Mucosa of rectum (tissue), 2 donors: ENCODE results near the gene WDR44.

ENCODE experiments used
- H3K27ac ChIP-seq, 2 donors: one replicate each; pipeline ENCODE4 v1.7.0; 2013; ENCODE audit warnings: inconsistent platforms in 2 of 2, low read depth in 2 of 2, low read length in 2 of 2
- H3K27me3 ChIP-seq, 2 donors: one replicate each; pipeline ENCODE4 v1.7.0; 2013; ENCODE audit warnings: low read length in 2 of 2; ENCODE audit not compliant: control insufficient read depth in 2 of 2, insufficient read depth in 2 of 2
- H3K36me3 ChIP-seq, 2 donors: one replicate each; pipeline ENCODE4 v1.7.0; 2013; ENCODE audit warnings: low read length in 2 of 2; ENCODE audit not compliant: control insufficient read depth in 2 of 2, insufficient read depth in 2 of 2
- H3K4me1 ChIP-seq, 2 donors: one replicate each; pipeline ENCODE4 v1.7.0; 2013; ENCODE audit warnings: low read length in 2 of 2, mild to moderate bottlenecking in 1 of 2; ENCODE audit not compliant: control insufficient read depth in 2 of 2, insufficient read depth in 2 of 2
- H3K4me3 ChIP-seq, 2 donors: one replicate each; pipeline ENCODE4 v1.7.0; 2013; ENCODE audit warnings: low read length in 2 of 2
- H3K9ac ChIP-seq, 2 donors: one replicate each; pipeline ENCODE4 v1.7.0; 2013; ENCODE audit warnings: low read length in 2 of 2, low read depth in 1 of 2, mild to moderate bottlenecking in 1 of 2
- H3K9me3 ChIP-seq, 2 donors: one replicate each; pipeline ENCODE4 v1.7.0; 2013; ENCODE audit warnings: low read length in 2 of 2; ENCODE audit not compliant: control insufficient read depth in 2 of 2
- donor health status: healthy.
- donor health status: Normal muscosa, but diverticular disease.

The WDR44 gene

GRCh38 chrX:118396113-118396512, 50.2 kb downstream of the WDR44 start:
- Histone ChIP-seq H3K4me3 (no peak overlapping the region), H3K36me3 (peaks cover 0 to 11% of the 10 kb centered on the region in 2 donors), H3K27ac (no peak overlapping the region), H3K9me3 (no peaks in the 10 kb centered on the region), H3K9ac (no peak overlapping the region), H3K27me3 (no peaks in the 10 kb centered on the region), H3K4me1 (no peaks in the 10 kb centered on the region)

- Histone ChIP-seq H3K4me1 (no peaks in the 10 kb centered on the region), H3K36me3 (no peaks in the 10 kb centered on the region), H3K27ac (no peak overlapping the region), H3K9me3 (no peaks in the 10 kb centered on the region), H3K27me3 (no peaks in the 10 kb centered on the region), H3K4me3 (no peak overlapping the region), H3K9ac (no peak overlapping the region)
Measured at GRCh38 chrX:118418811-118419251, 72.9 kb downstream of the WDR44 start.

- H3K36me3 ChIP-seq = no peaks in the 10 kb centered on the region
- no peak overlapping the region for H3K27ac ChIP-seq
- no peak overlapping the region for H3K4me3 ChIP-seq
- no peak overlapping the region for H3K9ac ChIP-seq
- H3K27me3 ChIP-seq = no peaks in the 10 kb centered on the region
- no peaks in the 10 kb centered on the region for H3K4me1 ChIP-seq
- no peaks in the 10 kb centered on the region for H3K9me3 ChIP-seq
Measured at GRCh38 chrX:118420462-118420861, 74.6 kb downstream of the WDR44 start.

- Histone ChIP-seq H3K9ac (no peak overlapping the region), H3K27me3 (no peaks in the 10 kb centered on the region), H3K36me3 (no peaks in the 10 kb centered on the region), H3K4me1 (no peaks in the 10 kb centered on the region), H3K4me3 (no peak overlapping the region), H3K27ac (no peak overlapping the region), H3K9me3 (no peaks in the 10 kb centered on the region)
Measured at GRCh38 chrX:118423558-118423957, 77.7 kb downstream of the WDR44 start.

GRCh38 chrX:118432799-118433198, 86.9 kb downstream of the WDR44 start:
- Histone ChIP-seq H3K27ac (no peak overlapping the region), H3K9me3 (no peaks in the 10 kb centered on the region), H3K4me1 (no peaks in the 10 kb centered on the region), H3K36me3 (peaks cover 2 to 3% of the 10 kb centered on the region in 2 donors), H3K4me3 (no peak overlapping the region), H3K27me3 (no peaks in the 10 kb centered on the region), H3K9ac (no peak overlapping the region)

- Histone ChIP-seq H3K27me3 (no peaks in the 10 kb centered on the region), H3K4me1 (no peaks in the 10 kb centered on the region), H3K9me3 (no peaks in the 10 kb centered on the region), H3K4me3 (no peak overlapping the region), H3K36me3 (peaks cover 2 to 4% of the 10 kb centered on the region in 2 donors), H3K27ac (no peak overlapping the region), H3K9ac (no peak overlapping the region)
Measured at GRCh38 chrX:118437283-118437682, 91.4 kb downstream of the WDR44 start.

GRCh38 chrX:118448273-118448783, 102.4 kb downstream of the WDR44 start:
- Histone ChIP-seq H3K36me3 (peaks cover 0 to 3% of the 10 kb centered on the region in 2 donors), H3K9ac (no peak overlapping the region), H3K27me3 (no peaks in the 10 kb centered on the region), H3K9me3 (no peaks in the 10 kb centered on the region), H3K27ac (no peak overlapping the region), H3K4me3 (no peak overlapping the region), H3K4me1 (no peaks in the 10 kb centered on the region)

GRCh38 chrX:118455013-118455412, 109.1 kb downstream of the WDR44 start:
- Histone ChIP-seq H3K4me1 (no peaks in the 10 kb centered on the region), H3K36me3 (peaks cover 0 to 2% of the 10 kb centered on the region in 2 donors), H3K9me3 (no peaks in the 10 kb centered on the region), H3K27me3 (peaks cover 0 to 2% of the 10 kb centered on the region in 2 donors), H3K27ac (no peak overlapping the region), H3K9ac (no peak overlapping the region), H3K4me3 (no peak overlapping the region)

- Histone ChIP-seq H3K27ac (no peak overlapping the region), H3K4me3 (no peak overlapping the region)
Measured at GRCh38 chrX:118459494-118459893, 113.6 kb downstream of the WDR44 start.

GRCh38 chrX:118464501-118464900, 118.6 kb downstream of the WDR44 start:
- H3K4me1 ChIP-seq = no peaks in the 10 kb centered on the region
- no peak overlapping the region for H3K9ac ChIP-seq
- no peaks in the 10 kb centered on the region for H3K27me3 ChIP-seq
- no peaks in the 10 kb centered on the region for H3K9me3 ChIP-seq
- H3K4me3 ChIP-seq = no peak overlapping the region
- H3K27ac ChIP-seq = no peak overlapping the region
- H3K36me3 ChIP-seq = no peaks in the 10 kb centered on the region

More at GRCh38 chrX:118459494-118459893, 113.6 kb downstream of the WDR44 start:
- Histone ChIP-seq H3K9ac (no peak overlapping the region), H3K4me1 (no peaks in the 10 kb centered on the region), H3K9me3 (no peaks in the 10 kb centered on the region), H3K27me3 (no peaks in the 10 kb centered on the region), H3K36me3 (no peaks in the 10 kb centered on the region)

- Histone ChIP-seq H3K27me3 (no peaks in the 10 kb centered on the region), H3K9ac (no peak overlapping the region), H3K4me1 (no peaks in the 10 kb centered on the region), H3K36me3 (no peaks in the 10 kb centered on the region), H3K27ac (no peak overlapping the region), H3K4me3 (no peak overlapping the region), H3K9me3 (peaks cover 0 to 4% of the 10 kb centered on the region in 2 donors)
Measured at GRCh38 chrX:118468122-118468521, 122.2 kb downstream of the WDR44 start.
